ENCODE measurements around the gene SLC16A3. TPM values are rescaled to one million over a fixed set of nuclear protein-coding genes. Genes with fewer than 3 reads are reported as not detected.

Gene SLC16A3
- total and polyA plus RNA-seq, 2 donors from 2014 or later, result 28.8 to 85.7 TPM

DNA sequence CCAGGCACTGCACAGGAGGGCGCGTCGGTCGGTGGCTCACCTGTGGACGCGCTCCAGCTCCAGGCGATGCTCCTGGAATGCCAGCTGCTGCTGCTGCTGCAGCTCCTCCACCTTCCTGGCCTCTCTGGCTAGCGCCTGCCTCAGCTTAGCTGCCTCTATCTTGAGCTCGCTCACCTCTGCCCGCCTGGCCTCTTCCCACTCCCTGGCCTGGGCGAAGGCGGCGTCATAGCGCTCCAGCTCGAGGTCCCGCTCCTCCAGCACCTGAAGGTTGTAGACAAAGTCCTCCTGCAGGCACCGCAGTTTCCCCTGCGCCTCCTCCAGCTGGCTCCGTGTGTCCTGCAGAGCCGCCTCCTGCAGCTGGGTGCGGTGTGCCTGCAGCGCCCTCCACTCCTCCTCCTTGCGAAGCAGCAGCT, 27.3 kb upstream of the SLC16A3 start:
- intact Hi-C loops (cut with DNase I), result loop anchor here (10.0 kb wide), 1 partner anchor 123 kb away; no protein-coding TSS in a partner anchor
- Histone ChIP-seq H3K4me3 (ENCODE audit: low read length in 3 of 3) (no peak overlapping the region), H3K36me3 (ENCODE audit: control insufficient read depth in 2 of 3, insufficient read depth in 3 of 3, low read length in 3 of 3) (peaks cover 0 to 19% (median under 1%) of the 10 kb centered on the region in 3 donors), H3K27ac (ENCODE audit: low read depth in 2 of 2, low read length in 2 of 2) (no peak overlapping the region), H3K4me1 (ENCODE audit: control insufficient read depth in 2 of 3, insufficient read depth in 2 of 3, low read depth in 1 of 3, low read length in 3 of 3) (peaks cover 0 to 2% (median 0%) of the 10 kb centered on the region in 3 donors), H3K9ac (ENCODE audit: low read length in 3 of 3) (no peak overlapping the region), H3K27me3 (ENCODE audit: control insufficient read depth, insufficient read depth, low read length) (no peaks in the 10 kb centered on the region), H3K9me3 (ENCODE audit: control insufficient read depth in 2 of 3, insufficient read depth in 1 of 3, low read length in 3 of 3) (no peaks in the 10 kb centered on the region)
- peak in 3 of 5 donors; percentile 40 to 58 (median 50) for DNase-seq
- TF ChIP-seq CTCF (IDR thresholded peaks at IDR 0.05; ENCODE audit: borderline replicate concordance, extremely low read depth, insufficient read depth), result no peak
- FAIRE-seq, result no peak

DNA sequence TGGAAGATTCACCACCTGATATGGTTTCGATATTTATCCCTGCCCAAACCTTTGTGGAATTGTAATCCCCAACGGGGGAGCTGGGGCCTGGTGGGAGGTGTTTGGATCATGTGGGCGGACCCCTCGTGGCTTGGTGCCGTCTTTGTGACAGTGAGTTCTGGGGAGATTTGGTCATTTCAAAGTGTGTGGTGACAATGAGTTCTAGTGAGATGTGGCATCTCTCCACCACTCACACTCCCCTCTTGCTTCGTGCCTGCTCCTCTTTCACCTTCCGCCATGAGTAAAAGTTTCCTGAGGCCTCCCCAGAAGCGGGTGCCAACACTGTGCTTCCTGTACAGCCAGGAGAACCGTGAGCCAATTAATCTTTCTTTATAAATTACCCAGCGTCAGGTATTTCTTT, 25.9 kb upstream of the SLC16A3 start:
- Histone ChIP-seq H3K36me3 (ENCODE audit: control insufficient read depth in 2 of 3, insufficient read depth in 3 of 3, low read length in 3 of 3) (peaks cover 0 to 8% (median 0%) of the 10 kb centered on the region in 3 donors), H3K27me3 (ENCODE audit: control insufficient read depth, insufficient read depth, low read length) (no peaks in the 10 kb centered on the region), H3K9ac (ENCODE audit: low read length in 3 of 3) (no peak overlapping the region), H3K4me3 (ENCODE audit: low read length in 3 of 3) (no peak overlapping the region), H3K27ac (ENCODE audit: low read depth in 2 of 2, low read length in 2 of 2) (no peak overlapping the region), H3K4me1 (ENCODE audit: control insufficient read depth in 2 of 3, insufficient read depth in 2 of 3, low read depth in 1 of 3, low read length in 3 of 3) (peaks cover 0 to 2% (median 0%) of the 10 kb centered on the region in 3 donors), H3K9me3 (ENCODE audit: control insufficient read depth in 2 of 3, insufficient read depth in 1 of 3, low read length in 3 of 3) (no peaks in the 10 kb centered on the region)
- no peak for TF ChIP-seq CTCF (IDR thresholded peaks at IDR 0.05; ENCODE audit: borderline replicate concordance, extremely low read depth, insufficient read depth)
- DNase-seq (no peak), FAIRE-seq (no peak)
- intact Hi-C loops (cut with DNase I), result loop anchor here (10.0 kb wide), 1 partner anchor 122 kb away; no protein-coding TSS in a partner anchor

- peaks cover 0 to 2% (median 0%) of the 10 kb centered on the region in 3 donors for H3K4me1 ChIP-seq (ENCODE audit: control insufficient read depth in 2 of 3, insufficient read depth in 2 of 3, low read depth in 1 of 3, low read length in 3 of 3)
- intact Hi-C loops (cut with DNase I), result loop anchor here (10.0 kb wide), 1 partner anchor 121 kb away; no protein-coding TSS in a partner anchor
- H3K27me3 ChIP-seq (ENCODE audit: control insufficient read depth, insufficient read depth, low read length), result no peaks in the 10 kb centered on the region
- no peak for DNase-seq
- no peak for FAIRE-seq
- H3K9me3 ChIP-seq (ENCODE audit: control insufficient read depth in 2 of 3, insufficient read depth in 1 of 3, low read length in 3 of 3), result no peaks in the 10 kb centered on the region
- TF ChIP-seq CTCF (IDR thresholded peaks at IDR 0.05; ENCODE audit: borderline replicate concordance, extremely low read depth, insufficient read depth), result no peak
- H3K9ac ChIP-seq (ENCODE audit: low read length in 3 of 3), result no peak overlapping the region
- no peak overlapping the region for H3K27ac ChIP-seq (ENCODE audit: low read depth in 2 of 2, low read length in 2 of 2)
- no peak overlapping the region for H3K4me3 ChIP-seq (ENCODE audit: low read length in 3 of 3)
- peaks cover 0 to 7% (median 0%) of the 10 kb centered on the region in 3 donors for H3K36me3 ChIP-seq (ENCODE audit: control insufficient read depth in 2 of 3, insufficient read depth in 3 of 3, low read length in 3 of 3)
These were observed 24.9 kb upstream of the SLC16A3 start for GRCh38 chr17:82203920-82204319.

Measured in kidney (tissue), 14 donors.